ENCODE results near the gene CBS.
"Not testable (repeated sequence)": the region's sequence is repeated elsewhere in the genome, so short reads cannot be mapped to it uniquely, and the experiment has no call there.

The CBS gene

DNA sequence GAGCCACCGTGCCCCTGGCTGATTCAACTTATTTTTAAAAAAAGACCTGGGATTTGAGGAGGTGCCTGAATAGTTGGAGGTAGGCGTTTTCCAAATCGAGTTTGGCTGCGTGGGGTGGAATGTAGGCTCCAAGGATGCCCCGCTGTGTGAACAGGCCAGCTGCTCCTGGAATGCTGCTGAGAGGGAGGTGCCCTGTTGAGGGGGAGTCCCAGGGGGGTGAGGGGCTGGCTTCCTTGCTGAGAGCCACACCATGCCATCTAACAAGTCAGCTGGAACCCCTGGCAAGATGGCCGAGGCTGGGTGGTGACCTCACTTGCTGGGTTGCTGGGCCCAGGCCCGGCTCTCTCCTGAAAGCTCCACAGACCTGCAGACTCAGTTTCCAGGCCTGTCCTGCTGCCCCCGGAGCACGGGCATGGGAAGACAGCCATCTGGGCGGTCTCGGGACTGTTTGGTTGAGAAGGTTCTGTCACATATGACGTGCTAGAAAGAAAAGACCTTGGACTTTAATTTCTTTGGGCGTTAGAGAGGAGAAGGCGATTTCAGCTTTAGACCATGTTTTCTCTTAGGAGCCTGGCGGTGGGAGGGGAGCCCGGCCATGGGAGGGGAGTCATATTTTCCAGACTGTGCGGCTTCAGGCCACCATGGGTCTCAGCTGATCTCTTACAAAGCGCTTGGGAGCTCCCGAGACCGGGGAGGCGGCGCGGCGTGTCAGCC, 7.1 kb upstream of the CBS start:
- DNase-seq; H3K36me3 ChIP-seq (replicated peaks); H3K27me3 ChIP-seq (replicated peaks); in situ Hi-C loops (cut with HindIII; ENCODE audit: low pct_ligation_motif_present, low sequenced_read_pairs); H3K27ac ChIP-seq; H3K4me3 ChIP-seq (ENCODE audit: low read depth, low read length): not testable (repeated sequence)

DNA sequence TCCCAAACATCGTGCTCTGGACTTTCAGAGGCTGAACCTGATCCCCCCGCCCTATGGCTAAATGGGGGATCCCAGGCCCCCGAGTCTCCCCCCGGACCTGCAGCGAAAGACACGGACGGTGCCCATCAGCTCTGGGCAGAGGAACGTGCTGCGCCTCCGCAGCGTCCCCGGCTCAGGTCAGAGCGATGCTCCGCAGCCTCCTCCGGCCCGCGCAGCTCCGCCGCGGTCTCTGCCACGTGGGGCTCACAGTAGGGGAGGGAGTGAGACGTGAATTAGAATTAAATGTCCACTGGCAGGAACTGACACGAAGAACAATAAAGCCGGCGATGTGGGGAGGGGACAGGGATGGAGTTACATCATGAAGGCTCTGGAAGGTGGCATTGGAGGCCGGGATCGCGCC, 1.0 kb upstream of the CBS start:
- DNase-seq; H3K36me3 ChIP-seq (replicated peaks); H3K27me3 ChIP-seq (replicated peaks); in situ Hi-C loops (cut with HindIII; ENCODE audit: low pct_ligation_motif_present, low sequenced_read_pairs); H3K27ac ChIP-seq; H3K4me3 ChIP-seq (ENCODE audit: low read depth, low read length): not testable (repeated sequence)

GRCh38 chr21:43076023-43076637, 495 bp upstream of the CBS start:
- H3K36me3 ChIP-seq (replicated peaks); H3K27ac ChIP-seq; H3K4me3 ChIP-seq (ENCODE audit: low read depth, low read length); DNase-seq; H3K27me3 ChIP-seq (replicated peaks); in situ Hi-C loops (cut with HindIII; ENCODE audit: low pct_ligation_motif_present, low sequenced_read_pairs): not testable (repeated sequence)

- H3K4me3 ChIP-seq (ENCODE audit: low read depth, low read length); H3K36me3 ChIP-seq (replicated peaks); DNase-seq; H3K27ac ChIP-seq; H3K27me3 ChIP-seq (replicated peaks); in situ Hi-C loops (cut with HindIII; ENCODE audit: low pct_ligation_motif_present, low sequenced_read_pairs): not testable (repeated sequence)
Observed at GRCh38 chr21:43074401-43075169, 1.1 kb downstream of the CBS start.

- in situ Hi-C loops (cut with HindIII; ENCODE audit: low pct_ligation_motif_present, low sequenced_read_pairs); DNase-seq; H3K27me3 ChIP-seq (replicated peaks); H3K36me3 ChIP-seq (replicated peaks); H3K4me3 ChIP-seq (ENCODE audit: low read depth, low read length); H3K27ac ChIP-seq: not testable (repeated sequence)
Observed at GRCh38 chr21:43072742-43073141, 2.9 kb downstream of the CBS start.

GRCh38 chr21:43069682-43070081, 6.0 kb downstream of the CBS start:
- DNase-seq; H3K27ac ChIP-seq; H3K36me3 ChIP-seq (replicated peaks); H3K27me3 ChIP-seq (replicated peaks); H3K4me3 ChIP-seq (ENCODE audit: low read depth, low read length); in situ Hi-C loops (cut with HindIII; ENCODE audit: low pct_ligation_motif_present, low sequenced_read_pairs): not testable (repeated sequence)

- H3K4me3 ChIP-seq (ENCODE audit: low read depth, low read length); DNase-seq; in situ Hi-C loops (cut with HindIII; ENCODE audit: low pct_ligation_motif_present, low sequenced_read_pairs); H3K27me3 ChIP-seq (replicated peaks); H3K36me3 ChIP-seq (replicated peaks); H3K27ac ChIP-seq: not testable (repeated sequence)
Observed at GRCh38 chr21:43068065-43068464, 7.6 kb downstream of the CBS start.

- DNase-seq; H3K27me3 ChIP-seq (replicated peaks); H3K27ac ChIP-seq; H3K36me3 ChIP-seq (replicated peaks); in situ Hi-C loops (cut with HindIII; ENCODE audit: low pct_ligation_motif_present, low sequenced_read_pairs); H3K4me3 ChIP-seq (ENCODE audit: low read depth, low read length): not testable (repeated sequence)
Observed at GRCh38 chr21:43066690-43067089, 8.9 kb downstream of the CBS start.

DNA sequence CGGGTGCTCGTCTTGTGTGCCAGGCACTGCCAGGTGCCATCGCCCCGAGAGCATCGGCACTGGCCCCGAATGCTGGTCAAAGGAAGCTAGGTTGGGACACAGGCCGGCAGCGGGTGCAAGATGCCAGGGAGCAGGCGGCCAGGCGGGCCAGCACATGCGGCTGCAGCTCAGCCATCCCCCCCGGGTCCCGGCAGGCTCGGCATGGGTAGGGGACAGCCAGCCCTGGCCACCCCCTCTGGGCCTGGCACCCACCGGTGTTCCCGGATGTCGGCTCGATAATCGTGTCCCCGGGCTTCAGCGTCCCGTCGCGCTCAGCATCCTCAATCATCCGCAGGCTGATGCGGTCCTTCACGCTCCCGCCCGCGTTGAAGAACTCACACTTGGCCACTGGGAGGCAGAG, 9.6 kb downstream of the CBS start:
- H3K27ac ChIP-seq; in situ Hi-C loops (cut with HindIII; ENCODE audit: low pct_ligation_motif_present, low sequenced_read_pairs); DNase-seq; H3K27me3 ChIP-seq (replicated peaks); H3K36me3 ChIP-seq (replicated peaks); H3K4me3 ChIP-seq (ENCODE audit: low read depth, low read length): not testable (repeated sequence)

GRCh38 chr21:43064265-43064917, 11.2 kb downstream of the CBS start:
- H3K4me3 ChIP-seq (ENCODE audit: low read depth, low read length); H3K36me3 ChIP-seq (replicated peaks); H3K27me3 ChIP-seq (replicated peaks); in situ Hi-C loops (cut with HindIII; ENCODE audit: low pct_ligation_motif_present, low sequenced_read_pairs); DNase-seq; H3K27ac ChIP-seq: not testable (repeated sequence)

- DNase-seq; H3K36me3 ChIP-seq (replicated peaks); H3K4me3 ChIP-seq (ENCODE audit: low read depth, low read length); H3K27me3 ChIP-seq (replicated peaks); in situ Hi-C loops (cut with HindIII; ENCODE audit: low pct_ligation_motif_present, low sequenced_read_pairs); H3K27ac ChIP-seq: not testable (repeated sequence)
Observed at GRCh38 chr21:43062955-43063664, 12.5 kb downstream of the CBS start.

DNA sequence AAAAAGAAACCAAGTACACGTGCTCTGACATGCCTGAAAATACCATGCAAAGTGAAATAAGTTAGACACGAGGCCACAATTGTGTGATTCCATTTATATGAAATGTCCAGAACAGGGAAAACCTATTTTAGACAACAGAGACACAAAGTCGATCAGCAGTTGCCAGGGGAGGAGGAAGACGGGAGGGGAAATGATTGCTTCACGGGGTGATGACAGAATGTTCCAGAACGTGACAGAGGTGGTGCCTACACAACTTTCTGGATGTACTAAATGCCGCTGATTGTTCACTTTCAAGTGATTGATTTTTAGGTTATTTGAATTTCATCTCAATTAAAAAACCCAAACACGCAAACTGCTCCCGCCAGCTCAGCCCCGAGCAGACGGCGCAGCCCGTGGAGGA, 22.5 kb downstream of the CBS start:
- H3K27ac ChIP-seq; DNase-seq; H3K36me3 ChIP-seq (replicated peaks); H3K27me3 ChIP-seq (replicated peaks); in situ Hi-C loops (cut with HindIII; ENCODE audit: low pct_ligation_motif_present, low sequenced_read_pairs); H3K4me3 ChIP-seq (ENCODE audit: low read depth, low read length): not testable (repeated sequence)

DNA sequence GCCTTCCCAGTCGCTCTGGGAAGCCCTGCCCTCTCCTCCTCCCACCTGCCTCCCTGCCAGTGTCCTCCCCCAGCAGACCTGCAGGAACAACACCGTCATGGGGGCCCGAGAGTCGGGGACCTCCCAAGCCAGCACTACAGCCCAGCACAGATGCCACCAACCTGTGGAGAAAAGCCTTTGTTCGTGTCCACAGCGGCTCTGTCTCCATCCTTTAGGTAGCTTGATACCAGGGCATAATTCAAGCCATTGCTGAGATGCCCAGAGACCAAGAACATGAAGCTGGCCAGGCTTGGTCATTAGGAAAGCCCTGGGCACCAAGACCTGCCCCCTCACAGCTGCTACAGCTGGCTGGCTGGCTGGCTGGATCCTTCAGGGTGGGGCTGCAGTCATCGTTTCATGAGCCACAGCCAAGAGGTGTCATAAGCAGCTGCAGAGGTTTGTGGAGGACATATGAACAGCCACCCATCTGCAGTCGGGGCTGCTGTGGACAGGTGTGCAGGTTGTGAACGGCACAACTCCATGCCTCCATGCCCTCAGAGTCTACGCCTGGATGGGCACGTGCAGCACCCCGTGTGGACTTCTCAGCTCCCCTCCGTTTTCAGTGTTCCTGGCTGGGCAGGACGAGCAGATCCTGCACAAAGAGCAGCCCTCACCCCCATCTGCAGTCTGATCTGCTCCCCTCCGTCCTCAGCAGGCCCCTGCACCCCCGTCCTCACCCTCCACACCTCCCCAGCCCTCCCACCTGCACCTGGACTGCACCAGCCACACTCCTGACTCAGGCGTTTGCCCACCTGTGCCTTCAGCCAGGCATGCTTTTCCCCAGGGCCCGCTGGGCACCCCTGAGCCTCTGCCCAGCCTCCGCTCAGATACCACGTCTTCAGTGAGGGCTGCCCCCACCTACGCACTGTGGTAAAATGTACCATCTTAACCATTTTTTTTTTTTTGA, 29.5 kb downstream of the CBS start:
- H3K4me3 ChIP-seq (ENCODE audit: low read depth, low read length); H3K27ac ChIP-seq; DNase-seq; H3K27me3 ChIP-seq (replicated peaks); H3K36me3 ChIP-seq (replicated peaks); in situ Hi-C loops (cut with HindIII; ENCODE audit: low pct_ligation_motif_present, low sequenced_read_pairs): not testable (repeated sequence)
